Stimulated activated CD4-positive, alpha-beta T cell treated with anti-CD3 and anti-CD28 coated beads, Interleukin-12 subunit alpha, Interleukin-12 subunit beta, amount 100 ng/mL, for 24 hours (primary cell): Measurements from ENCODE around the gene LSM14B.
"Not testable (repeated sequence)": the region's sequence is repeated elsewhere in the genome, so short reads cannot be mapped to it uniquely, and the experiment has no call there.

Source experiments
- DNase-seq, 2 experiments: peaks; one replicate each; pipeline ENCODE4 v3.0.0-alpha.2; 2020; ENCODE audit warnings: low read depth in 2 of 2

LSM14B gene

GRCh38 chr20:62112368-62112767 lies 9.9 kb upstream of the LSM14B start:
- no peak for DNase-seq

GRCh38 chr20:62114894-62115293 lies 7.4 kb upstream of the LSM14B start:
- no peak for DNase-seq

- DNase-seq = not testable (repeated sequence)
Observed at GRCh38 chr20:62115800-62116407, 6.4 kb upstream of the LSM14B start.

GRCh38 chr20:62116558-62117361 lies 5.5 kb upstream of the LSM14B start:
- DNase-seq = no peak

GRCh38 chr20:62117362-62117646 lies 5.0 kb upstream of the LSM14B start:
- DNase-seq = no peak

GRCh38 chr20:62117658-62118057 lies 4.6 kb upstream of the LSM14B start:
- peak in 1 of 2 experiments; percentile 30 for DNase-seq

- no peak for DNase-seq
Observed at GRCh38 chr20:62118113-62119043, 3.9 kb upstream of the LSM14B start.

- no peak for DNase-seq
Observed at GRCh38 chr20:62119115-62119514, 3.2 kb upstream of the LSM14B start.

- no peak for DNase-seq
Observed at GRCh38 chr20:62119591-62120364, 2.5 kb upstream of the LSM14B start.

GRCh38 chr20:62120365-62120762 lies 1.9 kb upstream of the LSM14B start:
- DNase-seq = no peak

GRCh38 chr20:62120990-62121775 lies 1.1 kb upstream of the LSM14B start:
- peak in 1 of 2 experiments; percentile 23 for DNase-seq

GRCh38 chr20:62122654-62123449 lies 577 bp downstream of the LSM14B start:
- DNase-seq = peak in 1 of 2 experiments; percentile 23

GRCh38 chr20:62123450-62124118 lies 1.3 kb downstream of the LSM14B start:
- DNase-seq = no peak

- no peak for DNase-seq
Observed at GRCh38 chr20:62126141-62126540, 3.9 kb downstream of the LSM14B start.

- no peak for DNase-seq
Observed at GRCh38 chr20:62127799-62128198, 5.5 kb downstream of the LSM14B start.

GRCh38 chr20:62128502-62128901 lies 6.2 kb downstream of the LSM14B start:
- DNase-seq = no peak

GRCh38 chr20:62129731-62130531 lies 7.7 kb downstream of the LSM14B start:
- DNase-seq = no peak

GRCh38 chr20:62131560-62132320 lies 9.5 kb downstream of the LSM14B start:
- DNase-seq = no peak
